Suprapubic skin (tissue), 4 donors: ENCODE measurements around the gene ALOX15. TPM values are rescaled to one million over a fixed set of nuclear protein-coding genes. Genes with fewer than 3 reads are reported as not detected.
"Not testable (repeated sequence)": the region's sequence is repeated elsewhere in the genome, so short reads cannot be mapped to it uniquely, and the experiment has no call there.

Experiments
- DNase-seq, 2 donors: peaks; one replicate each; pipeline ENCODE4 v3.0.0-alpha.2; 2019; ENCODE audit warnings: low spot score in 2 of 2
- H3K27ac ChIP-seq: fragments of 200-600 bp; sonication (generic); one replicate; pipeline ENCODE4 v1.5.1; 2019
- H3K27me3 ChIP-seq: fragments of 200-600 bp; sonication (generic); one replicate; pipeline ENCODE4 v1.5.1; 2019
- H3K36me3 ChIP-seq: fragments of 200-600 bp; sonication (generic); one replicate; pipeline ENCODE4 v1.5.1; 2019
- H3K4me1 ChIP-seq: fragments of 200-600 bp; sonication (generic); one replicate; pipeline ENCODE4 v1.5.1; 2019
- H3K4me3 ChIP-seq: fragments of 200-600 bp; sonication (generic); one replicate; pipeline ENCODE4 v1.5.1; 2019; ENCODE audit warnings: mild to moderate bottlenecking
- H3K9me3 ChIP-seq: fragments of 200-600 bp; sonication (generic); one replicate; pipeline ENCODE4 v1.5.1; 2019
- CTCF ChIP-seq, 2 donors: fragments of 200-600 bp in 1 of 2; fragments of 450-650 bp in 1 of 2; sonication (generic) in 1 of 2; IDR thresholded peaks; one replicate each; pipeline ENCODE4 v1.5.1; 2016 to 2019; ENCODE audit warnings: antibody characterized with exemption in 2 of 2, mild to moderate bottlenecking in 1 of 2, moderate library complexity in 1 of 2
- EP300 ChIP-seq: sonication (generic); formaldehyde crosslinking; IDR thresholded peaks from one replicate; pipeline ENCODE4 v1.6.1; 2017; ENCODE audit warnings: antibody characterized with exemption
- POLR2A ChIP-seq, 2 donors: fragments of 450-650 bp; IDR thresholded peaks; one replicate each; pipeline ENCODE4 v1.6.1; 2017; ENCODE audit warnings: antibody characterized with exemption in 2 of 2, mild to moderate bottlenecking in 2 of 2, moderate library complexity in 2 of 2
- POLR2AphosphoS5 ChIP-seq, 3 donors: sonication (generic); formaldehyde crosslinking; IDR thresholded peaks; one replicate each; pipeline ENCODE4 v1.6.1; 2017; ENCODE audit warnings: antibody characterized with exemption in 3 of 3
- WGBS: methylation state at CpG from one replicate; pipeline ENCODE4 v1.1.5; 2018; 5-methylcytosine and 5-hydroxymethylcytosine counted together
- total RNA-seq, 4 donors: library from RNA; depleted of rRNA; stranded (reverse); fragments of >200 nt; gene quantifications; one replicate each; pipeline ENCODE4 v1.1.0, GENCODE V29; 2016

ALOX15 gene
- total RNA-seq, 4 donors from 2014 or later: 0.15 to 1.5 (median 0.36) TPM

DNA sequence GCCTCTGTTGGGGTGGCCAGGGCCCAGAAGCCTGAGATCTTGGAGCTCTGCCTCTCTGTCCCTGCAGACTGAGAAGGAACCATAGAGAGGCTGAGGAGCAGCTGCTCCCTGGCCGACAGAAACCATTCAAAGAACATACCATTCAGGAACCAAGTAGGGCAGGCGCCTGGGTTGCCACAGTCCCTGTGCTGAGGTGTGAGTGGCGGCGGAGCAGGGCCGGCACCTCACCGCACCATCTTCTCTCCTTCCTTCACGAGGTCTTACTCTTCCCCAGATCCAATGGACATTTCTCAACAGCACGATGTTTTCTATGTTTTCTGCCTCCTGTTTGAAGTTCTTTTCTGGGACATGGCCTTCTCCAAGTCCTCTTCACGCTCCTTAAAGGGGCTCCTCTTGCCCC, 22.8 kb upstream of the ALOX15 start:
- WGBS: 87% methylated on average over 9 of the region's 9 CpGs
- TF ChIP-seq EP300 (no peak), CTCF (IDR thresholded peaks at IDR 0.05) (no peak), POLR2A (IDR thresholded peaks at IDR 0.05) (no peak), POLR2AphosphoS5 (IDR thresholded peaks at IDR 0.05) (no peak)
- Histone ChIP-seq H3K9me3 (no peaks in the 10 kb centered on the region), H3K27me3 (no peaks in the 10 kb centered on the region), H3K4me1 (peaks cover 7% of the 10 kb centered on the region), H3K4me3 (no peak overlapping the region), H3K27ac (no peak overlapping the region), H3K36me3 (no peaks in the 10 kb centered on the region)
- DNase-seq: no peak

- Histone ChIP-seq H3K36me3 (no peaks in the 10 kb centered on the region), H3K27ac (no peak overlapping the region), H3K27me3 (no peaks in the 10 kb centered on the region), H3K4me3 (no peak overlapping the region), H3K9me3 (no peaks in the 10 kb centered on the region), H3K4me1 (peaks cover 7% of the 10 kb centered on the region)
- DNase-seq: no peak
- no peak for TF ChIP-seq EP300
- TF ChIP-seq POLR2AphosphoS5 (IDR thresholded peaks at IDR 0.05): no peak
- TF ChIP-seq CTCF (IDR thresholded peaks at IDR 0.05): no peak
- TF ChIP-seq POLR2A (IDR thresholded peaks at IDR 0.05): no peak
- WGBS: 87% methylated on average over 6 of the region's 8 CpGs
Measured at GRCh38 chr17:4663711-4664110, 22.2 kb upstream of the ALOX15 start.

GRCh38 chr17:4658478-4659305, 17.2 kb upstream of the ALOX15 start:
- no peak overlapping the region for H3K4me3 ChIP-seq
- H3K4me1 ChIP-seq: no peaks in the 10 kb centered on the region

GRCh38 chr17:4657678-4658077, 16.2 kb upstream of the ALOX15 start:
- Histone ChIP-seq H3K27me3 (no peaks in the 10 kb centered on the region), H3K27ac (no peak overlapping the region), H3K9me3 (no peaks in the 10 kb centered on the region), H3K4me1 (no peaks in the 10 kb centered on the region), H3K4me3 (no peak overlapping the region), H3K36me3 (no peaks in the 10 kb centered on the region)
- no peak for TF ChIP-seq POLR2A (IDR thresholded peaks at IDR 0.05)
- no peak for TF ChIP-seq EP300
- TF ChIP-seq CTCF (IDR thresholded peaks at IDR 0.05): no peak
- no peak for TF ChIP-seq POLR2AphosphoS5 (IDR thresholded peaks at IDR 0.05)
- no peak for DNase-seq
- WGBS: 94% methylated on average over 2 of the region's 2 CpGs

More at GRCh38 chr17:4658478-4659305, 17.2 kb upstream of the ALOX15 start:
- TF ChIP-seq CTCF (IDR thresholded peaks at IDR 0.05) (no peak), EP300 (no peak), POLR2A (IDR thresholded peaks at IDR 0.05) (no peak), POLR2AphosphoS5 (IDR thresholded peaks at IDR 0.05) (no peak)
- H3K9me3 ChIP-seq: no peaks in the 10 kb centered on the region
- H3K27ac ChIP-seq: no peak overlapping the region
- peak in 1 of 2 donors; percentile 24 for DNase-seq
- 76% methylated on average over 6 of the region's 6 CpGs for WGBS
- no peaks in the 10 kb centered on the region for H3K27me3 ChIP-seq
- no peaks in the 10 kb centered on the region for H3K36me3 ChIP-seq

DNA sequence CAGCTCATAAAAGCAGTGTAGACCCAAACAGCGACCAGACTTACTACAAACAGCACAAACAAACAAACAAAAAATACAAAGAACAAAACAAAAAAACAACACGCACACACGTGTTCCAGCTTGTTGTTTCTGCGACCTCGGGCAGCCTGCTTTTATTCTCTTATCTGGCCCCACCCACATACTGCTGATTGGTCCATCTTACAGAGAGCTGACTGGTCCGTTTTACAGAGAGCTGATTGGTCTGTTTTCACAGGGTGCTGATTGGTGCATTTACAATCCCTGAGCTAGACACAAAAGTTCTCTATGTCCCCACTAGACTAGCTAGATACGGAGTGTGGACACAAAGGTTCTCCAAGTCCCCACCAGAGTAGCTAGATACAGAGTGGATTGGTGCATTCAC, 14.5 kb upstream of the ALOX15 start:
- H3K27me3 ChIP-seq, H3K9me3 ChIP-seq: not testable (repeated sequence)
- 89% methylated on average over 7 of the region's 7 CpGs for WGBS

More for the DNA sequence above, 14.5 kb upstream of the ALOX15 start:
- not testable (repeated sequence) for H3K27ac ChIP-seq, H3K36me3 ChIP-seq, H3K4me1 ChIP-seq, H3K4me3 ChIP-seq, DNase-seq
